Activated naive CD4-positive, alpha-beta T cell treated with anti-CD3 and anti-CD28 coated beads, Interleukin-2, amount 50 U/mL, for 16 hours (primary cell): ENCODE results near the gene SLU7.
"Not testable (repeated sequence)": the region's sequence is repeated elsewhere in the genome, so short reads cannot be mapped to it uniquely, and the experiment has no call there.

ENCODE experiments used
- DNase-seq: peaks from one replicate; pipeline ENCODE4 v3.0.0-alpha.2; 2020

The SLU7 gene

DNA sequence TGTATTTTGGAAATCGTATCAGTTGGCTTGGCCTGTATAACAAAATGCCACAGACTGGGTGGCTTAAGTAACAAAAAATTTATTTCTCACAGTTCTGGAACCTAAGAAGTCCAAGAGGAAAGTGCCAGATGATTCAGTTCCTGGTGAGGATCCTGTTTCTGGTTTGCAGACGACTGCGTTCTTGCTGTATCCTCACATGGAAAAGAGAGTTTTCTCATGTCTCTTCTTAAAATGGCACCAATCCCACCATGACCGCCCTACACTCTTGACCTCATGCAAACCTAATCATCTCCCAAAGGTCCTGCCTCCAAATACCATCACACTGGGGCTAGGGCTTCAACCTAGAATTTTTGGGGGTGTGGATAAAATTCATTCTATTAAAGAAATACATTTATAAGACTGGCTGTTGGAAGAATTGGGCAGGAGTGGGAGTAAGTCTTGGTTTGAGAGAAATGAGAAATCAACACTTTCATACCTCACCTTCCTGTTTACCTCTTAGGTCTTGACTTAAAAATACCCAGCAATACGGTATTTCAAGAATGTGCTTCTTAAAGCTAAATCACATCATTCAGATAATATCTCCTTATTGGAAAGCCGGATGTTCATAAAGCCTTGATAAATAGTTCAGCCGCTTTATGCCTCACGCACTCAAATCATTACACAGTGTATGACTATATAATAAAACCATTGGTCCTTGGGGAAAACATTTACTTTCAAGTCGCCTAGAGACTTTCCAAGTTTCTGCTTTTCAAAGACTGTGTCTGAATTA lies 31.5 kb upstream of the SLU7 start:
- no peak for DNase-seq

DNA sequence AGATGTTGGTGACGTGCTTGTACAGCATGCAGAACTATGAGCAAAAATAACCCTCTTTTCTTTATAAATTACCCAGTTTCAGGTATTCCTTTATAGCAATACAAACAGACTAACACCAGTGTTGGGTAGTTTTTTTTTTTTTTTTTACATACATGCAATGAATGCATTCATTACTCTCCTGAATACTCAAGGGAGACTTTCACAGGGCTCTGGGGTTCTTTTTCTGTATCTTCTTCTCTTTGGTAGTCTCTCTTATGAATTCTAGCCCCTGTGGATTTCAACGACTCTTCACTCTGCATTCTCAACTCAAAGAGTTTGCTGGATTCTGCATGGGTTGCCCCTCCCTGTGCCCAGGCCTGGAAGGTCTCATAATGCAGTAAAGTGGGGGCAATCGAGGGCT lies 30.6 kb upstream of the SLU7 start:
- DNase-seq, result no peak

DNA sequence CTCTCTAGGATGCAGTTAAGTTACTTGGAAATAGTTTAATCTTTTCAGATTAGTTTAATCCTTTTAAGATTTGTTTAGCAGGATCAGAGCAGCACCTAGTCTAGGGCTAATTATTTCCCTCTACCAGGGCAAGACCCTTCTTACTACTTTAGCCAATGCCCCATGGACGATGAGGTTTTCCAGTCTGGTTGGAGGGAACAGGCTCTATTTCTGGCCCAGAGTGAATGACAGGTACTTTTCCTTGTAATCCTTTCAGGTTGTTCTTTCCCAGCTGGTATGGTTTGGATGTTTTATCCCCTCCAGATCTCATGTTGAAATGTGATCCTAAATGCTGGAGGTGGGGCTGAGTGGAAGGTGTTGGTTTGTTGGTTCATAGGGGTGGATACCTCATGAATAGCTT lies 30.0 kb upstream of the SLU7 start:
- DNase-seq, result no peak

DNA sequence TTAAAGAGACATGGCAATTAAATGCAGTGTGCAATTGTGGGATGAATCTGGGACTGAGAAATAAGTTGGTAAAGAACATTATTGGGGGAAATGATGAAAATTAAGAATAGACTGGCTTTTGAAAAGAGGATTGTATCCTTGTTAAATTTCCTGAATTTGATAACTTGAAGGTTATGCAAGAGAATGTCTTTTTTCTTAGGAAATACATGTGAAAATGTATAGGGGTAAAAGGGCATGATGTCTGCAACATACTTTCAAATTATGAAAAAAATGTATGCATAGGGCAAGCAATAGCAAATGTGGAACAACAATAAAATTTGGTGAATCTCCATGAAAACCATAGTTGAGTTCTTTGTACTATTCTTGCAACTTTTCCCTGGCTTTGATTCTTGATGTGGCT lies 26.9 kb upstream of the SLU7 start:
- DNase-seq, result no peak

DNA sequence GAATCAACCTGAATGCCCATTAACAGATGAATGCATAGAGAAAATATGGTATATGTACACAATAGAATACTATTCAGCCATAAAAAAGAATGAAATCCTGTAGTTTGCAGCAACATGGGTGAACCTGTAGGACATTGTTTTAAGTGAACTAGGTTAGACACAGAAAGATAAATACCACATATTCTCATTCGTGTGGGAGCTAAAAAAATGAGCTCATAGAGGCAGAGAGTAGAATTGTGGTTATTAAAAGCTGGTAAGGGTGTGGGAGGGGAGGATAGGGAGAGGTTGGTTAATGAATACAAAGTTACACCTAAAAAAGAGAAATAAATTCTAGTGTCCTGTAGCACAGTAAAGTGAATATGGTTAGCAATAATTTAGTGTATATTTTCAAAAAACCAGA lies 26.3 kb upstream of the SLU7 start:
- no peak for DNase-seq

DNA sequence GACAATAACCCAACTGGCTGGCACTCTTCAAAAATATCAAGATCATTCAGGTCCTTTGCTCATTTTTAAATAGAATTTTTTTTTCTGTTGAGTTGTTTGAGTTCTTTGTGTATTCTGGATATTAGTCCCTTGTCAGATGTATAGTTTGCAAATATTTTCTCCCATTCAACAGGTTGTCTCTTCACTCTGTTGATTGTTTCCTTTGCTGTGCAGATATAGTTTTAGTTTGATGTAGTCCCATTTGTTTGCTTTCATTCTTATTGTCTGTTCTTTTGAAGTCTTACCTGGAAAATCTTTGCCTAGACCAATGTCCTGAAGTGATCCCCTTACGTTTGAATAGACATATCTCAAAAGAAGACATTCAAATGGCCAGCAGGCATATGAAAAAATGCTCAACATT lies 25.5 kb upstream of the SLU7 start:
- DNase-seq, result no peak

DNA sequence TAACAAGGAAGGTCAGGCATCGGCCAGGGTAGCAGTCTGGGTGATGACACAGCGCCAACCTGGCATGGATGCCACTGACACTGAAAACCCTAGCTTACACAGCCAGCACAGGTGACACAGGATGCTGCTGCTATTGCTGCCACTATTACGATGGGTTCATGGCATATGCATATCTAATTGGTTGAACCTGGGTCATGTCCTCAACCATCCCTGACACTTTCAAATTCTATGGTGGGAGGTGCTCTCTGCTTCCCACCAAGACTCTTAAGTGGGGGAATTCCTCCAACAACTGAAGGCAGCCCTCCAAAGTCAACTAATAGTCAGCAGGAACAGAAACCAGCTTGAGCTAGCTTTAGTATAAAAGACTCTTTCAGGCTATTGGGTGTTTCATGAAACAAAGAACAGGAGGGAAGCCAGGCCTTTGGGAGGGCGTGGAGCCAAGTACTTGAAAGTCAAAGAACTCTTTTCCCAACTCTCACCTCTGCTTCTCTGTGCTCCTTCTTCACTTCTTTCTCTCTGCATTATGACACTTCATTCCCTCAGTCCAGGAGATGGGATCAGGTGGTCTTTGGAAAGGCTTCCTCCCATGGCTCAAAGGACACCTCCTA lies 24.0 kb upstream of the SLU7 start:
- no peak for DNase-seq

DNA sequence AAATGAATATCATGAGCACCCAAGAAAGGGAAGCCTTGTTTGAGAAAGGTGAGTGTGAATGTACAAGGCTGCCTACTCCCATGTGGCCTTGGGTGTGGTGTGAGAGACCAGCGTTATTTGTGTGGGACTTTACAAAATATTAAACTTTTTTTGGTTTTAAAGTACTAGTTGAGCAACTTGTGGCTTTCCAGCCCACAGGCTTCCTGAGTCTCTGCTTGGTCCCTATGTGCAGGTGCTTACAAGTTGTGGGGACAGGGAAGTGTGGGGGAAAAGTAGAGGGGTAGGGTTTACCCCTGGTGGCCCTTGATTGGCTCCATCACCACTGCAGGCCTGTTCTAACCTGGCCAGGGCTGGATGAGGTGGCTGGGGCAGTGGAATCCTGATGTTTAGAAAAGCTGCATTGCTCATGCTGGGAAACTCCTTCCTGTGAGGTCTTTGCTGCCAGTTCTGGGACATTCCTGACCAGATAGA lies 22.5 kb upstream of the SLU7 start:
- no peak for DNase-seq

DNA sequence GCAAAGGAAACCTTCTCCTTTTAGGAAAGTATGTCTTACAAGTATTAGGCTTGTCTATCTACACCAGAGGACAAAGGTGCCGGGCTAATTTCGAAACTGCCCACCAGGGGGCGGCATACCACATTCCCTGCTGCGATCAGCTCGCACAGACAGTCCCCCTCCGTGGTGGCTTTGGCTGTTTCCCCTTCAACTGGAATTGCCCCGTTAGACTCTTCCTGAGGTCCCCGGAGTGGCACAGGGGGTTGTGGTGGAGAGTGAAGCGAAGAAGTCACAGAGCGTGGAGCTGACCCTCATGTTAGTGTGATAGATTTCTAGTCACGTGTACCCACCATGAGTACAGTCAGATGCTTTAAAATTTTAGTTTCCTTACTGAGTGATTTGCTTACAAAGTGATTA lies 20.3 kb upstream of the SLU7 start:
- DNase-seq, result peak; percentile 88

DNA sequence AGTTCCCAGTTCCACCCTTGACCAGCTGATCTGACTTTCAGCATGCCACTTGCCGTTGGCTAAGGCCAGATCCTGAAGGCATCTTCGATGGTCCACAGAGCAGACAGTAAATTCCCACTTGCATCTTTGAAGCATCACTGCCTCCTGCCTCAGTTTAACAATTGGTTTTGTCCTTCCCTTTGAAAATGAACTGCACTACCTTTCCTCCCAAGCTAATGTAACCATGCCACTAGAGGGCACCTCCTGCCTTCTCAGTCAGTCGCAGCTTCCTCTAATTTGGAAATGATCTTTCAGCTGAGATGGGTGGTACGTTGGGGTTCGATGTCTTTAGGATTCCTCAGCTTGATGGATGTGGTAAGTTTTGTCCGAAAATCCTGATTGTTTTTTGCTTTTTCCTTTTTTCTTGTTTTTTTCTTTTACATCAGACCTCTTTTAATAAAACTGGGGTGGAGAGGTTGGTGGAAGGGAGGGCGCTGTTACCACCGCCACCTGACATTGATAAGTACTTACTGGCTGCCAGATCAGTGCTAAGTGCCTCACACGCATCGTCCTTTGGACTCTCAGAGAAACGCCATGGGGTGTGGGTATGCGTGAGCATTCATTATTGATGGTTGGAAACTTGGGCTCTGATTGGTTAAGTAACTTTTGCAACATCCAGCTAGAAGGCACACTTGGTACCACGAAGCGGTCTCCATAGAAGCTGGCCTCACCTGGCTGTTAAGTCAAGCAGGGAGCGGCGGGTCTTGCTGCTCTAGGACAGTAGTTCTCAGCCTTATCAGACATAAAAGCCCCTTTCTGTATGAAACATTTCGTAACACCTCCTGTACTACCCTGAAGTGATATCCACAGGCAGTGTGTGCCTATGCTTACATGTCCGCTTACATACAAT lies 19.7 kb upstream of the SLU7 start:
- DNase-seq, result peak; percentile 51

DNA sequence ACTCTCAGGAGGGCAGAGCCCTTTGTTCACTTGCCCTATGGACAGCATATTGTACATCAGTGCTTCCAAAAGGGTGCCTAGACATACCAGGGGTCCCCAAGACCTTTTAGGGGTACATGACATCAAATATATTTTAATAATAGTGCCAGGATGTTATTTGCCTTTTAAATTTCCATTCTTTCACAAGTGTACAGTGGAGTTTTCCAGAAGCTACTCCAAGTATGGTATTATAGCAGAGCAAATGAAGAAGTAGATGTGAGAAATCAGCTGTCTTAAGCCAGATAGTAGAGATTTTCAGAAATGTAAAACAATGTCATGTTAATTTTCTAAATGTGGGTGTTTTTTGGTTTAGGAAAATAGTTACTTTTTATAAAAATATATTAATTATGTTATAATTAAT lies 18.4 kb upstream of the SLU7 start:
- no peak for DNase-seq

DNA sequence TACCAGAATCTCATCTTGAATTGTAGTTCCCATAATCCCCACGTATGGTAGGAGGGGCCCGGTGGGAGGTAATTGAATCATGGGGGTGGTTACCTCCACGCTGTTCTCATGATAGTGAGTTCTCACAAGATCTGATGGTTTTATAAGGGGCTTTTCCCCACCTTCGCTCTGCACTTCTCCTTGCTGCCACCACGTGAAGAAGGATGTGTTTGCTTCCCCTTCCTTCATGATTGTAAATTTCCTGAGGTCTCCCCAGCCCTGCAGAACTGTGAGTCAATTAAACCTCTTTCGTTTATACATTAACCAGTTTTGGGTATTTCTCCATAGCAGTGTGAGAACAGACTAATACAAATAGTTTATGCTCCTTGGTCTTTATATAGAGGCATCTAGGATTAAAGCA lies 17.8 kb upstream of the SLU7 start:
- not testable (repeated sequence) for DNase-seq

DNA sequence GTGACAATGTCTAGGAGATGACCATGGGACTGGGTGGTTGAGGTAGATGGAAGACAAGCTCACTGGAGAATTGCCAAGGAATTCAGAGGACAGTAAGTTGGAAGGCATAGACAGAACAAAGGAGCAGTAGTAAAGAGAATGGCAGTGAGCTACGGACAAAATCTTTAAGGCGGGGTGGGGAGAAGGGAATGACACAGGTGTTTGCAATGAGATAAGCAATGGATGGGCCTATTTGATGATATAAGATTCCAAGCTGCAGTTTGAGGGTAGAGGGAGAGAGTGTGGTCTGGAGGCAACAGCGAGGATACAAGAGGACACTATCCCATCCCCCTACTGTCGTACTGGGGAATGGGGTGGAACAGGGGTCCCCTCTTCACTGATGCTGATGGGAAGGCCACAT lies 17.1 kb upstream of the SLU7 start:
- DNase-seq, result no peak

DNA sequence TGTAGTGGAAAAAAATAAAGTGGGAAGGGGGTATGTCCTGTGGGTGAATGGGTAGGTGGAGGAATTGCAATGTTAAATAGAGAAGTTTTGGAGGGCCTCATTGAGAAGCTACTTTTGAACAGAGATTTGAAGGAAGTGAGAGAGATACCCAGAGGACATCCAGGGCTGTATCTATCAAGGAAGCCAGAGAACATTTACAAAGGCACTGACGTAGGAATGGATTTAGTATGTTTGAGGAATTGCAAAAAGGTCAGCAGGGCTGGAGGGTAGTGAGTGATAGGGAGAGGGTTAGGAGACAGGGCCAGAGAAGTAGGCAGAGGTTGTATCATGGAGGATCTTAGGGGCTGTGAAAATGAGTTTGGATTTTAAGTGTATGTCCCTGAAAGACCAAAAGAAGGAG lies 16.7 kb upstream of the SLU7 start:
- no peak for DNase-seq

DNA sequence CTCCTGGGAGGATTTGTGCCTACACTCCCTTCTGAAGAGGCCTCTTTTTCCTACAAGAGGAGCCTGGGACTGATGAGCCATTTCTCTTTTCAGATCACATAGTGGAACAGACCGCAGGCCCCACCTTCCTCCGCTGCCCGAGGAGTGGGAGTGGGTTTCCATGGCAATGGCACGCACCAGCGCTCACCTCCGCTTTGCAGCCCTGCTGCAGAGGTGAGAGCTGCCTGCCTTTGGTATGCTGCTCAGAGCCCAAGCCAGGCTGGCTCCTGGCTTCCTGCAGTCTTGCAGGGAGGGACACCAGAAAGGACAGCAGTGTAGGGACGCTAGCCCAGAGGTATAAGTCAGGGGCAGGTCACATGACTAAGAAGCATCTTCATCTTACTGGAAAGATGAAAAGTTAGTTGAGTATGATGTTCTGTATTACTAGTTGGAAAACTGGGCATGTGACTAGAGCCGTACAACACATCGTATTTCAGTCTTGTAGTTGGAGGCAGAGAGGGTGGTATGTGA lies 15.2 kb upstream of the SLU7 start:
- no peak for DNase-seq

DNA sequence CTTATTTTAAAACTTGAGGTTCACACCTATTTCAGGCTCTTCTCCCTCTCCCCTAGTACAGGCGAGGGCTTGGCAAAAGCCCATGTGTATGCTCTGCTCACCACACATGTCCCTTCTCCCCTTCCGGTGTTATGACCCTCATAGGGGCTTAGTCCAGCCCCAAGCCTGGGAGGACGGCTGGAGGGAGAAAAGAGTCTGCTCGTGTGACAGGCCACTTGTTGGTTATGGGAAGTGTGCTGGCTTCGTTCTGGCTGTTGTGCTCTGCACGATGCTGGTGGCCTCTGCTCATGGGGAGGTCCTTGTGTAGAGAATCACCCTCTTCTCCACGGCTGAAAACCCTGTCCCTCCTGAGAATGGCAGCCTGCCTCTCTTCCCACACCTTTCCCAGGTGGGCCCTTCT lies 13.9 kb upstream of the SLU7 start:
- no peak for DNase-seq

DNA sequence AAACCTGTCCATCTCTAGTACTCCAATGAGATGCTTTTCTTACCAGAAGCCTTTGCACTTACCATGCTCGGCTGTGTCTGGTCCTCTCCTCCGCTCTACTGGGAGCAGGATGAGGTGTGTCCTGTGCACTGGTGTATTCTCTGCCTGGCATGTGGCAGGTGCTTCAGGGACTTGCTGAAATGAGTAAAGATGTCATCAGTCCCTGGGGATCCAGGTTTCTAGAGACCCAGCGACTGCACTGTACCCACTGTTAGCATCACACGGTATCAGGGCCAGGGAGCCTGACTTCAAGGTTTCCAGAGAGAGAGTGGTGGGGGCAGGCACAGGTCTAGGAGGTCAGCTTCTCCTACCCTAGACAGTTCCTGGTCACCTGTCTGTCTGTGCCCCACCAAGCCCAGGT lies 13.3 kb upstream of the SLU7 start:
- DNase-seq, result no peak

DNA sequence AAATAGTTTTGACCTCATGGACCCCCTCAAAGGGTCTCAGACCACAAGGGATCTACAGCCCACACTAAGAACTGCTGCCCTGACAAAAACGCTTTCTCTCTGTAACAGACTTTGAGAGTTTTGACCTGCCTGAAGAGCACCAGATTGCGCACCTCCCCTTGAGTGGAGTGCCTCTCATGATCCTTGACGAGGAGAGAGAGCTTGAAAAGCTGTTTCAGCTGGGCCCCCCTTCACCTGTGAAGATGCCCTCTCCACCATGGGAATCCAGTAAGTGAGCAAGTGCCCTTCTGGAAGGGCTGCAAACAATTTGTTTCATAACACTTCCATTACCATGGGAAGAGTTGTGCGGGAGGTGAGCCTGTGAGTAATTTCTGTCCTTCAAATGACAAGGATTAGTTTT lies 8.7 kb upstream of the SLU7 start:
- no peak for DNase-seq

DNA sequence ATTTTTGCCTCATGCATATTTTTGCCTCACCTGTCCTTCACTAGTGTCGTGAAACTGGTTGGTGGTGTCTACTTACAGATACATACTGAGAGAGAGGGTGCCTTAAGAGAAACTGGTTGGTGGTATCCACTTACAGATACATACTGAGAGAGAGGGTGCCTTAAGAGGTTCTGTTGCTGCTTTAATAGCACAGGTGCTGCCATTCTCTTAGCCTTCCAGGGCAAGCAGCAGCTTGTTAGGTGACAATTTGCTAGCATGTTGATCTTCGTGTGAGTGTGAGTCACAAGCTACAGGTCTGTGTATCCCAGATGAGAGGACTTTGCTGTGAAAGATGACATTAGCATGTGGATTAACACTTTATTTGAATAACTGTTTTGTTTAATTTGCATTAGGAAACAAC lies 4.2 kb upstream of the SLU7 start:
- no peak for DNase-seq

DNA sequence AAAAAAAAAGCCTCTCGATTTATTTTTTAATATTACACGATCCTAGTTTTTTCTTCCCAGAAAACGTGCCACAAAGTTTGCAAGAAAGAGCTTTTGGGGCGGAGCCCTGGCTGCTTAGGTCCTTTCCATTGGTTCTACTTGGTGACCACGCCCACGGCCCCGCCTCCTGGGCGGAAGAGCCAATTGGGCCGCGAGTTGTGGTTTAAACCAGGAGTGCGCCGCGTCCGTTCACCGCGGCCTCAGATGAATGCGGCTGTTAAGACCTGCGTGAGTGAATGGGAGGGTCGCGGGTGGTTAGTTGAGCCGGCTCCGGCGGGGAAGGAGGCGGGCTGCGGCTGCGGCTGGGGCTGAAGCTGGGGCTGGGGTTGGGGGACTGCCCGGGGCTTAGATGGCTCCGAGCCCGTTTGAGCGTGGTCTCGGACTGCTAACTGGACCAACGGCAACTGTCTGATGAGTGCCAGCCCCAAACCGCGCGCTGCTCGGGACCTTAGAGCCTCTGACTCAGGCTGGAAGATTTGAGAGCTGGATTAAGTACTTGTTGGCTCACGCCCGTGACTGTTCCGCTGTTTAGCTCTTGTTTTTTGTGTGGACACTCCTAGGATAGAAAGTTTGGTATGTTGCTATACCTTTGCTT lies 2.9 kb upstream of the SLU7 start, which contains the start of gene PTTG1:
PTTG1 (plus strand) TSS at position 231 of the 634 bp plus-strand sequence. CDS start 458 bp downstream, outside the sequence.
- peak; percentile 92 for DNase-seq

DNA sequence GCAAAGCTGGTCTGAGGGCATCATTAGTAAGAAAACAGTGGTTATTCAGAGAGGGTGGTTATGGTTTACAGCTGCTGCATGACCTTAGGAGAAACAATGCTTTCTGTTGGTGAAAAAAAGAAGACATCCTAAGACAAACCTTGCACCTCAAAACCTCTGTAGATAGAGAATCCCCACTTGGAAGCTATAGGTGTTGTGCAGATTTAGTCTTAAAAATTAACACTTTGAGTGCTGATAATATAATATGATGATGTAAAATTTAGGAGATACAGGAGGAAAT lies 1.4 kb upstream of the SLU7 start:
- DNase-seq, result no peak

DNA sequence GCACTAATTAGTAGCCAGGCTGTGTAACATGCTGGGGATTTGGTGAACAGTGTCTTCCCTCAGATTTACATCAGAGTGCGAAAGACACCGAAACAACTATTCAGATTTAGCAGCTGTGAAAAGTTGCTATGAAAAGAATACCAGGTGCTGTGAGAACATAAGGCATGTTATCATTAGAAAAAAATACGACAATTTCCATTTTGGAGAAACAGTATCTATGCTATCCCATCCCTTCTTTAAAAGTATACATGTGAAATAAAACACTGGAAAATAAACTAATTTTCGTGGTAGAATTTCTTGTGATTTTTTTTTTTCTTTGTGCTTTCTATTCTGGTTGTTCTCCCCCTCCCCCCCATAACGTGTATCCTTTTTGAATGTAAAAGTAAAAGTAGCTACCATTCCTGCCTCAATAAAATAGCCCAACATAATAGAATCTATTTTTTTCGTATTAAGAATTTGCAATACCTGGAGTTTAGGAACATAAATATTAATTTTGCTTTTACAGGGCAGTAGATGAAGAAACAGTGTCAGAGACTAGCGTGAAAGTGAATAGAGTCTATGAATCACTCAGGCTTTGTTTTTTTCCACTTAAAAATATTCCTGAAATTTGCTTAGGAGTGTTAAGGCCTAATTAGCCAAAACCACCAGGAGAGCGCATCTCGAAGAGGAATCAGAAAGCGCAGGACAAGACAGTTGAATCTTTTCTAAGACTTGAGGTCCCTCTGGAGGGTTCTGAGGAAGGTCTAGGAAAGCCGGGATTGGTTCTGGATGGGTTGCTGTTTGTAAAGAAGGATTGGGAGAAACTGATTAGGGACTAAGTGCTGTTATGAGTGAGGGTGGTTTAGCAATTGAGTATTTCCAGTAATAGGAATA lies 813 bp upstream of the SLU7 start:
- no peak for DNase-seq
